Thyroid gland (tissue), 4 donors: ENCODE data around the gene NMNAT2. TPM values are rescaled to one million over a fixed set of nuclear protein-coding genes. Genes with fewer than 3 reads are reported as not detected.
A peak's percentile ranks its signal among the peaks of the same experiment; 100 is the strongest.

Experiments
- DNase-seq, 2 donors: peaks; one replicate each; pipeline ENCODE4 v3.0.0-alpha.2; 2019
- H3K27ac ChIP-seq, 3 donors: fragments of 200-600 bp; sonication (generic); 1 replicate in 2 of 3; 2 replicates in 1 of 3; pipeline ENCODE4 v1.5.1; 2016 to 2019; ENCODE audit warnings: mild to moderate bottlenecking in 1 of 3, moderate library complexity in 1 of 3
- H3K27me3 ChIP-seq: fragments of 200-600 bp; sonication (generic); one replicate; pipeline ENCODE4 v1.5.1; 2019
- H3K36me3 ChIP-seq, 2 donors: fragments of 200-600 bp; sonication (generic); one replicate each; pipeline ENCODE4 v1.5.1; 2016 to 2019
- H3K4me1 ChIP-seq, 2 donors: fragments of 200-600 bp; sonication (generic); one replicate each; pipeline ENCODE4 v1.5.1; 2017 to 2019
- H3K4me3 ChIP-seq, 3 donors: fragments of 200-600 bp; sonication (generic); replicated peaks in 1 of 3; 1 replicate in 2 of 3; 2 replicates in 1 of 3; pipeline ENCODE4 v1.5.1; 2016; ENCODE audit warnings: mild to moderate bottlenecking in 1 of 3
- H3K9me3 ChIP-seq: fragments of 200-600 bp; sonication (generic); one replicate; pipeline ENCODE4 v1.5.1; 2017
- POLR2A ChIP-seq, 2 donors: fragments of 450-650 bp; IDR thresholded peaks; one replicate each; pipeline ENCODE4 v1.6.1; 2017; ENCODE audit warnings: antibody characterized with exemption in 2 of 2, mild to moderate bottlenecking in 2 of 2, moderate library complexity in 1 of 2
- WGBS, 2 donors: methylation state at CpG; one replicate each; pipeline ENCODE4 v1.1.5; 2017; 5-methylcytosine and 5-hydroxymethylcytosine counted together
- intact Hi-C: fragments of 100-400 bp; cut with DNase I; formaldehyde crosslinking; loops from one replicate; pipeline ENCODE4 v1.15.1; 2023
- total RNA-seq, 4 donors: library from RNA; depleted of rRNA; stranded (reverse); fragments of >200 nt; gene quantifications; one replicate each; pipeline ENCODE4 v1.2.3, GENCODE V29; 2016
- TF ChIP-seq, protein P1 (sequence below), 6 experiments: fragments of 200-600 bp in 3 of 6; fragments of 450-650 bp in 3 of 6; sonication (generic) in 3 of 6; IDR thresholded peaks; one replicate each; pipeline ENCODE4 v1.5.1; 2016 to 2019; ENCODE audit warnings: antibody characterized with exemption in 6 of 6, mild to moderate bottlenecking in 2 of 6, inconsistent platforms in 1 of 6, moderate library complexity in 1 of 6

NMNAT2 gene
- total RNA-seq, 4 donors from 2014 or later: 7.6 to 39.5 (median 17.3) TPM

- WGBS, 2 donors: 66 to 84% methylated on average over 3 to 5 of the region's 5 CpGs
- Histone ChIP-seq H3K36me3 (no peaks in the 10 kb centered on the region), H3K4me1 (peaks cover 25 to 36% of the 10 kb centered on the region in 2 donors), H3K9me3 (no peaks in the 10 kb centered on the region), H3K4me3 (no peak overlapping the region), H3K27me3 (no peaks in the 10 kb centered on the region), H3K27ac (peak overlapping the region in 2 of 3 donors; percentile 17 to 26)
- intact Hi-C loops: no loop called here
- TF ChIP-seq, protein P1, sequence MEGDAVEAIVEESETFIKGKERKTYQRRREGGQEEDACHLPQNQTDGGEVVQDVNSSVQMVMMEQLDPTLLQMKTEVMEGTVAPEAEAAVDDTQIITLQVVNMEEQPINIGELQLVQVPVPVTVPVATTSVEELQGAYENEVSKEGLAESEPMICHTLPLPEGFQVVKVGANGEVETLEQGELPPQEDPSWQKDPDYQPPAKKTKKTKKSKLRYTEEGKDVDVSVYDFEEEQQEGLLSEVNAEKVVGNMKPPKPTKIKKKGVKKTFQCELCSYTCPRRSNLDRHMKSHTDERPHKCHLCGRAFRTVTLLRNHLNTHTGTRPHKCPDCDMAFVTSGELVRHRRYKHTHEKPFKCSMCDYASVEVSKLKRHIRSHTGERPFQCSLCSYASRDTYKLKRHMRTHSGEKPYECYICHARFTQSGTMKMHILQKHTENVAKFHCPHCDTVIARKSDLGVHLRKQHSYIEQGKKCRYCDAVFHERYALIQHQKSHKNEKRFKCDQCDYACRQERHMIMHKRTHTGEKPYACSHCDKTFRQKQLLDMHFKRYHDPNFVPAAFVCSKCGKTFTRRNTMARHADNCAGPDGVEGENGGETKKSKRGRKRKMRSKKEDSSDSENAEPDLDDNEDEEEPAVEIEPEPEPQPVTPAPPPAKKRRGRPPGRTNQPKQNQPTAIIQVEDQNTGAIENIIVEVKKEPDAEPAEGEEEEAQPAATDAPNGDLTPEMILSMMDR (IDR thresholded peaks at IDR 0.05): no peak
- no peak for TF ChIP-seq POLR2A (IDR thresholded peaks at IDR 0.05)
- DNase-seq: peak in 1 of 2 donors; percentile 30
Observed at GRCh38 chr1:183287191-183287675, 130.9 kb downstream of the NMNAT2 start.

DNA sequence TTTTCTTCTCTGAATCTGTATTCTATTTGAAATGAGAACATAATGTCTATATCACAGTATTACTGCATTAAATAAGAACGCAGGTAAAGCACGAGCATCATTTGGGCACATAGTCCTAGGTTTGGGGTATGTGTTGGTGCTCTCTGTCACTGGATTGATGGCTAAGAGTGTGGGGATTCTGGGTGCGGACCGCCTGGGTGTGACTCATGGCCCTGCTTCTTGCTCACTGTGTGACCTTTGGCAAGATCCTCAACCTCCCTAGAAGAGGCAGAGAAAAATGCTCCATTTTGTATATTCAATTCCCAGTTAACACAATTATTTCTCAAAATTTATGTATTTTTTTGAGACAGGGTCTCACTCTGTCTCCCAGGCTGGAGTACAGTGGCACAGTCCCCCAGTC lies 132.4 kb downstream of the NMNAT2 start:
- peaks cover 36 to 38% of the 10 kb centered on the region in 2 donors for H3K4me1 ChIP-seq

DNA sequence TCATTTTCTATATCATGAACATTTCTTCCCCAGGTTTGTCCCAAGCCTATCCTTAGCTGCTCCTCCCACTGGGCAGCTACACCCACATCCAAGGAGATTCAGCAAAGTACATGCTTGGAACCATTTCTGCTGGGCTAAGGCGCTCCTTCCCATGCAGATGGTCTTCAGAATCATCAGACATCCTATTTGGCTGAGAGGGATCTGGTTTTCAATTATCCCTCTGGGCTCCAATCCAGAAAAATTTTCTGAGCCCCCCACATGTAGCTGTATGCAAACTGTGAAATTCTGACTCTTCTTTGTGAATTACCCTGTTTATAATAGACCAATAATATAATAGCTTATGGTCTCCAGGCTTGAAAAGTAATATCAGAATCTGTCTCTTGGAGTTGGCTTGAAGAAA lies 132.9 kb downstream of the NMNAT2 start:
- TF ChIP-seq, protein P1 (IDR thresholded peaks at IDR 0.05): no peak
- TF ChIP-seq POLR2A (IDR thresholded peaks at IDR 0.05): no peak
- intact Hi-C loops: no loop called here
- Histone ChIP-seq H3K4me1 (peaks cover 36 to 38% of the 10 kb centered on the region in 2 donors), H3K4me3 (no peak overlapping the region), H3K9me3 (no peaks in the 10 kb centered on the region), H3K27me3 (no peaks in the 10 kb centered on the region), H3K27ac (no peak overlapping the region), H3K36me3 (no peaks in the 10 kb centered on the region)
- DNase-seq: no peak
- WGBS, 2 donors: 93 to 100% methylated on average over 1 of the region's 1 CpG

More for the DNA sequence above, 132.4 kb downstream of the NMNAT2 start:
- Histone ChIP-seq H3K9me3 (no peaks in the 10 kb centered on the region), H3K4me3 (no peak overlapping the region), H3K36me3 (no peaks in the 10 kb centered on the region), H3K27ac (no peak overlapping the region), H3K27me3 (no peaks in the 10 kb centered on the region)
- TF ChIP-seq POLR2A (IDR thresholded peaks at IDR 0.05): no peak
- TF ChIP-seq, protein P1 (IDR thresholded peaks at IDR 0.05): no peak
- intact Hi-C loops: no loop called here
- 69 to 76% methylated on average over 4 of the region's 4 CpGs for WGBS, 2 donors
- no peak for DNase-seq

- H3K4me1 ChIP-seq: peaks cover 40 to 48% of the 10 kb centered on the region in 2 donors
- intact Hi-C loops: no loop called here
- TF ChIP-seq, protein P1 (IDR thresholded peaks at IDR 0.05): peak in 1 of 6 experiments; percentile 7
- TF ChIP-seq POLR2A (IDR thresholded peaks at IDR 0.05): no peak
Observed at GRCh38 chr1:183284086-183284485, 134.1 kb downstream of the NMNAT2 start.

DNA sequence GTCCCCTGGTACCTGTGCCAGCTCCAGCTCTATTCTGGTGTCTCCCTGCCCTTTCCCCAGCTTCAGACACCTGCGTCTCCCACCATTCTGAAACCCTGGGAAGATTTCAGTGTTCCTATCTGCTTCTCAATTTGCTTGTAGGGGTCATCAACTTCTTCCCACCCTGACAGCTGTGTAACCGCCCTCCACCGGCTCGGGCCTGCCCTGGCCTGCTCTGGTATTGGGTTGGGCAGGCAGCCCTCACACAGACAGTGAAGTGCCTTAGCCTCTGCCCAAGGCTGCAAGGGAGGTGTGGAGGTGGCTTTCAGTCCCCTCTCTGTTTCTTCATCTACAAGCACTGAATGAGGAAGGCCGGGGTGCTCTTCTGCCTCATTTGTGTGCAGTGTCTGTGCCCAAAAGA lies 134.9 kb downstream of the NMNAT2 start:
- no peaks in the 10 kb centered on the region for H3K9me3 ChIP-seq
- DNase-seq: peak in 1 of 2 donors; percentile 55
- H3K27me3 ChIP-seq: no peaks in the 10 kb centered on the region
- peaks cover 45 to 56% of the 10 kb centered on the region in 2 donors for H3K4me1 ChIP-seq
- no peak overlapping the region for H3K4me3 ChIP-seq
- no peaks in the 10 kb centered on the region for H3K36me3 ChIP-seq
- H3K27ac ChIP-seq: peak overlapping the region; percentile 32 to 92 (median 81)
- TF ChIP-seq, protein P1 (IDR thresholded peaks at IDR 0.05): no peak
- no peak for TF ChIP-seq POLR2A (IDR thresholded peaks at IDR 0.05)
- intact Hi-C loops: loop anchor here (2.0 kb wide), 1 partner anchor 36 kb away; no protein-coding TSS in a partner anchor
- 64 to 83% methylated on average over 5 of the region's 5 CpGs for WGBS, 2 donors

More at GRCh38 chr1:183284086-183284485, 134.1 kb downstream of the NMNAT2 start:
- H3K4me3 ChIP-seq: no peak overlapping the region
- no peaks in the 10 kb centered on the region for H3K9me3 ChIP-seq
- 53 to 54% methylated on average over 5 of the region's 5 CpGs for whole genome bisulfite sequencing, 2 donors
- no peaks in the 10 kb centered on the region for H3K36me3 ChIP-seq
- peak overlapping the region; percentile 41 to 92 (median 81) for H3K27ac ChIP-seq
- no peaks in the 10 kb centered on the region for H3K27me3 ChIP-seq
- DNase-seq: peak; percentile 40 to 68
